Esophagus mucosa (tissue), 1 donor: ENCODE measurements around the gene C18orf63. TPM values are rescaled to one million over a fixed set of nuclear protein-coding genes. Genes with fewer than 3 reads are reported as not detected.

Source experiments
- ATAC-seq: fragments of 200-7000 bp; cut with Tn5 transposase; one replicate; pipeline ENCODE4 v1.9.1; 2020
- total RNA-seq: library from RNA; stranded (reverse); gene quantifications from one replicate; pipeline ENCODE4 v1.2.4, GENCODE V29; 2023
- donor health status: DM: yes; HTN: yes; CAD: no.

Gene C18orf63
- total RNA-seq, 1 donor from 2014 or later: not detected

DNA sequence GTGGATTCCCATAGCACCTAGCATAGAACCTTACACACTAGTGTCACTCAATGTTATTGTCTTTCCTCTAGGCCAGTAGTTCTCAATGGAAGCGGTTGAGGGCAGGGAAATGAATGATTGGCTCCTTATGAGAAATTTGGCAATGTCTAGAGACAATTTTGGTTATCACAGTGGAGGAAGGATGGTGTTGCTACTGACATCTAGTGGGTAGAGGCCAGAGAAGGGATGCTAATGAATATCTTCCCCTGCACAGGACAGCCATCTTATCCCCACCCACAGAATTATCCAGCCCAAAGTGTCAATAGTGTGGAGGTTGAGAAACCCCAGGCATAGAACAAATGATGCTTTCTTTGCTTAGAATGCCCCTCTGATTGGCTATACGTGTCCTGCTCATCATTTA lies 15.8 kb downstream of the C18orf63 start:
- no peak for ATAC-seq

DNA sequence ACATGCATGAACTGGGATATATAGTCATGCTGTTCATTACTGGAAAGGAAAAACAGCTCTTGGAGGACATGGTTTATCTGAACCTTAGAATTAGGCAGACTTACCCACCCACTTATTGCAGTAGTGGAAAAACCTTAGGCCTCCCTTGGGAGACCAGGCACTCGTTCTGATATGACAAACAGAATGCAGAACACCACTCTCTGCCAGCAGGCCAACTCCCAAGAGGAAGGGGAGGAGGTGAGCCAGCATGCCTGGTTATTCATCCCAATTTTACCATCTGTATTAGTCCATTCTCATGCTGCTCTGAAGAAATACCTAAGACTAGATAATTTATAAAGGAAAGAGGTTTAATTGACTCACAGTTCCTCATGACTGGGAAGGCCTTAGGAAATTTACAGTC lies 17.5 kb downstream of the C18orf63 start:
- ATAC-seq: no peak

DNA sequence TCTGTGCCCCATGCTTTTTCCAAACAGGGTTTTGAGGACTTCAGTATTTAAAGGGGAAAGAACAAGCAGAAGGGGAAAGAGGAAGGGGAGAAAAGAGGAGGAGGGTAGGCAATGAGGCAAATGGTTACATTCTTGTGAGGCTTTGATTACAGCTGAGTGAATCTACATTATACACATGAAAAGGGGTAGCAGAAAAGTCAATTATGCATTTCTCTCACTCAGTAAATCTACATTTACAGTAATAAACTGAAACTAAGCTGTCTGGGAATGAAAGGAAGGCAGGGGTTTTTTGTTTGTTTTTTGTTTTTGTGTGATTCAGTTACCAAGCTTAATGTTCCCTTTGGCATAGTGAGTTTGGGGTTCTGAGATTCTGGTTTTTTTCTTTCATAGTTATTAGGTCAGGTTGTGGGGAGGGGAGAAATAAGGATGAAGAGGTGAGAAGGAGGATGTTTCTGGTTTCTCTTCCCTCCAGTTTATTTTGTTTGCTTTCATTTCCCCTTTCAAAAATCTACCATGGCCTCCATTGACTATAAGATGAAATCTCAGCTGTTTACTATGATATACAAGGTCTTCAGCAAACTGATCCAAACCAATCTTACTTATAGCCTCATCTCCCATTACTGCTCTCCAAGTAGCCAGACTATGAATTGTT lies 18.7 kb downstream of the C18orf63 start:
- no peak for ATAC-seq

DNA sequence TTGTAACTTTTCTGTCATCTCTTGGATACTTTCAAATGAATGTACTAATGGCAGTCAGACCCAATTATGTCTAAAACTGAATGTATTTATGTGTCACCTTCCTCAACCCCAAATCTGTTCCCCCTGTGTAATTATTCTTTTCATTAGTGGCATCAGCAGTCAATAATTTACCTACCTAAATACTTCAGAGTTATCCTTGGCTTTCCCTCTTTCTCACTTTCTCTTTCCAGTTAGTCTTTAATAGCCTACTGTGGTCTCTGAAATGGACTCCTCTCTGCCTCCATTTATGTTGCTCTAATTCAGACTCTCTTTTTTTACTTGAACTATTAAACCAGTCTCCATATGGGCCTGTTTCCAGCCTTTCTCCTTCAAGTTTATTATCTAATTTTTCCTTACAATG lies 21.0 kb downstream of the C18orf63 start:
- no peak for ATAC-seq

DNA sequence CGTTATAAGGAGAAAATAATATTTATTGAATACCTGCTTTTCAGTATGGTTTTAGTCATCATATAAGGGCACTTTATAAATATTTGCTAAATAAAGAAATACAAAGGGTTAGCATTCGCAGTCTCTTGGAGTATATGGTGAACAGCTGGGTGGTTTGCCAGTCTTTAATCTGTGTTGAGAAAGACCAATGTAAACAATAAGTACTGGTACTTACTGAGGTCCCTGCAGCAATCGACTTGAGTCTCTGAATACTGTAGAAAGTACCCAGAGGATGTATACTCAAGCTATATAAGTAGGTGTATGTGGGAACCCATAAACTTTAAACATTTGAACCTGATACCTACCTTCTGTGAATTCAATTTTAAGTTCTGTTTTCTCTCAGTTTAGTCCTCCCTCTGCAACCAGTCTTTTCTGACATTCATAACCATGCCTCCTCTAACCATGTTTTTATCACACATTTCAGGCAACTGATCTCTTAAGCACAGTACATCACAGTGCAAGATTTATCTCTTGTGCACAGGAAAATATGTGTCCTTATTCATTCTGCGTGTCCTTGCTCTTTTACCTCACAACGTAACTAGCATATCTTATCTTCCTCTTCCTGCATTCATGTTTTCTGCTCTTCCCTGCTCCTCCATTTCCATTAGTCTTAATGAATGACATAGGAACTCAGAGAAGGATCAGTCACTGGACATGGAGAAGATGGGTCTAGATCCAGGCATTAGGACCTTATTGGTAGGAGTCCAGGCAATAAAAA lies 21.7 kb downstream of the C18orf63 start:
- ATAC-seq: no peak

DNA sequence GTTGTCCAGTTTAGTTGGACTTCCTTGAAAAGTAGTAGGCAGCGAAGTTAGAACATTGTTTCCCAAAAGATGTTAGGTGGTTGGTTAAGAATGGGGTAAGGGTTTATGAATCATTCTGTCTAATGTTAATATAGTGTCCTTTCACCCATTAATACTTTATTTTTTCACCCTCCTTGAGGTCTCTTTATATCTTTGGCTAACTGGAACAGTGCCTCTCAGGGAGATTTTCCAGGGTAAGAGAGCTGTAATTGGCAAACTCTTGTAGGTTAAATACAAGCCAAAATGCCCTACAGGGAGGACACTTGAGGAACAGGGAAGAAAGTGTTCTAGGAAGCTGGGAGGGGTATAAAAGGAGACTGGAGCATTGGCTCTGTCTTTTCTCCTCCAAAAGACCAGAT lies 22.3 kb downstream of the C18orf63 start:
- ATAC-seq: no peak

DNA sequence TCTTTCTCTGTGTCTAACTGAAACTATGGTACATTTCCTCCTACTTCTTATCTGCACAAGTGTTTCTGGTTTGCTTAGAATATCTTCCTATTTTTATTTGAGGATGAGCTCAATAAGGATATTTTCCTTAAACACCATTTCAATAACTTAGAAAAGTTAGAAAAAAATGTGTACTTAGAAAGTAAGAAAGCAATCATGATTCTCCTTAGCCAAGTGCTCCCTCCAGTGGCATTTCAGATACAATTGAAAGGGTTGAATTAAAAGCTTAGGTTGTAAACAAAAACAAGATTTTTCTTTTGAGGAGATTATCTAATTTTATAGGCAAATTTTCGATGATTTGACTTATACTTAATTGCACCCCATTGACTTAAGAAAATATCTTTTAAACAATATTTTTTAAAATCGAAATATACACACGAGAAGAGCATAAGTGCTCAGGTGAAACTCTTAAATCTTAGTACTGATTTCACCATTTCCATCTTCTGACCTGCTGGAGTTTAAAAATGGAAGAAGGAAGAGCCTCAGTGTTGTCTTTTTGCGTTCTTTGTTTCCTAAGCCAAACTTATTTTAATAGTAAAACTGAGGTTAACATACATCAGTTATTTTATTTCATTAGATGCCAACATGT lies 26.9 kb downstream of the C18orf63 start:
- no peak for ATAC-seq

DNA sequence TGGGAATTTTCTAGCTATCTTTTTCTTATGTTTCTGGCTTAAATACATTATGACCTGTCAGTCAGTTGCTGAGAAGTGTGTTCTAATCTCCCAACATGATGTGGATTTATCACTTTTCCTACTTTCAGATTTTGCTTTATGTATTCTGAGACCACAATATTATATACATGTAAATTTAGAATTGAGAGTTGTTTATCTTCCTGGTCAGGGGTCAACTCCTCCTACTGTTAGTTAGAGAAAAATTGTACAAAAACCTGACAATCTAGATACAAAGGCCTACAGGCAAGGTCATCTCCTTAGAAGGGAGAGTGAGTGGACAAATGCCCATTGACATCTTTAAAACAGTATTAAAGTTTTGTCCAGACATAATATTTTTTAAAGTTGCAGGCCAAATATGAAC lies 30.6 kb downstream of the C18orf63 start:
- ATAC-seq: no peak

DNA sequence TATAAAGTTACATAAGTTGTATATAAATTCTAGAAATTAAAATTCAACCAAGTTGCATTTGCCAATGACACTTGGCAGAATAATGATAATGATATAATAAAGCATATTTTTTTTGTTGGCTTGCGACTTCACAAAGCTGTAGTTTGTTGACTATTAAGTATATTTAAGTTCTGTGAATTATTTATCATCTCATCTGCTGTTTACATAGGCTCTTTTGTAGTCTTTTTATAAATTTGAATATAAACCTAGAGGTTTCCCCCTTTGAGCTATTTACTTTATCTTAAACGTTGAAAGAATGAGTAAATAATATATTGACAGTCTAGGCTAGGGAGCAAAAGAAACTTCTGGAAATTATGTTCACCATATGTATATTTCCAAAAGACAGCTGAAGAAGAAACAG lies 32.9 kb downstream of the C18orf63 start:
- no peak for ATAC-seq

DNA sequence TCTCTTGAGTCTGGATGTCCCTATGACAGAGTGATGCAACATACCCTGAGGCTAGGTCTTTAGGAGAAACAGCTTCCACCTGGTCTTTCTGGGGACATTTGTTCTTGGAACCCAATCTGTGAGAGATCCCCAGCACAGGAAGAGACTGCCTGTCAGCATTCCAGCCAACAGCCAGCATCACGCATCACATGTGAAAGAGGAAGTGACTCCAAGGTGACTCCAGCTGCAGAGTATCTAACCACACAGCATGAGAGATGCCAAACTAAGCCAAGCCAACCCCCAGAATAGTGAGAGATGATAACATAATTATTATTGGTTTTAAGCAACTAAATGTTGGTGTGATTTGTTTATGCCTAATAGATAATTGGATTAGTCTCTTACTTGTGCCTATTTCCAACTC lies 35.7 kb downstream of the C18orf63 start:
- no peak for ATAC-seq

DNA sequence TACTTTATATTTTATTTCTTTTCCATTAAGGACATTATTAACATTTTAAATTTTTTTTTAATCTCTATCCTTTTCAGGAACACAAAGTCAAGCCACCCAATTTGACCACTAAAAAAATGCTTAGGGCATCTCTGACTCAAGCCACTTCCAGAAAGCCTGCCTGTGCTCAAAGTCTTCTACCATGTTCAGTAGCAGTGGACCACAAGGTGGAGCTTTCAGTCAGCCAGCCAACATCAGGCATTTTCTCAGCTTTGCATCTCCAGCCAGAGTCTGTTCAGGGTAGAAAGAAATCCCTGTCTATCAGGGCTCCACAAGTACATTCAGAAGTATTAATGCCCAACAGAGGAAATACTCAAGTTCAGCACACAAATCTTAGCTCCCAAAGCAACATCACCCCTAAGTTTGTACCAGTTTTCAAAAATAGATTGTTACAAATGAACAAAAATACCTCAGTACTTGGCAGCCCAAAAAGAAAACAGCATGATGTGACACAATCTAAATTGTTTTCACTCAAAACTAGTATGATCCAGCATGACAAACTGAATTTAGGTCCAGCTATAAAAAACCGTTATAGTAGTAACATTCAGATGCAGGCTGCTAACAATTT lies 37.6 kb downstream of the C18orf63 start:
- ATAC-seq: peak; percentile 72

DNA sequence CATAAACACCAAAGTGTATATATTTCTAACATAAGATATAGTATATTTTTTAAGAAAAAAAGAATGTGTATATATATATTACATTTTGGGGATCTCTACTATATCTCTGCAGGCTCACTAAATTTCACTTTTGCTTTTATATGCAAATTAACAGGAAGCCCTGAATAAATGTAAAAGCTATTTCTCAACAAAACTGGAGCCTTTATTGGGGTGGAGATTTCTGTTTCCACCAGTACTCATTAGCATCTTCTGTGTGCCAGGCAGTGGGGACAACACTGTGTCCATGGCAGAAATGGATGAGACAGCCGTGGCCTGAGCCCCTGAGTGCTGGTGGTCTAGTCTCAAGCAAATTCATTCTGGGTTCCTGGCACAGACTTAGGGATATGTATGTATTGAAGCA lies 41.3 kb downstream of the C18orf63 start:
- no peak for ATAC-seq

DNA sequence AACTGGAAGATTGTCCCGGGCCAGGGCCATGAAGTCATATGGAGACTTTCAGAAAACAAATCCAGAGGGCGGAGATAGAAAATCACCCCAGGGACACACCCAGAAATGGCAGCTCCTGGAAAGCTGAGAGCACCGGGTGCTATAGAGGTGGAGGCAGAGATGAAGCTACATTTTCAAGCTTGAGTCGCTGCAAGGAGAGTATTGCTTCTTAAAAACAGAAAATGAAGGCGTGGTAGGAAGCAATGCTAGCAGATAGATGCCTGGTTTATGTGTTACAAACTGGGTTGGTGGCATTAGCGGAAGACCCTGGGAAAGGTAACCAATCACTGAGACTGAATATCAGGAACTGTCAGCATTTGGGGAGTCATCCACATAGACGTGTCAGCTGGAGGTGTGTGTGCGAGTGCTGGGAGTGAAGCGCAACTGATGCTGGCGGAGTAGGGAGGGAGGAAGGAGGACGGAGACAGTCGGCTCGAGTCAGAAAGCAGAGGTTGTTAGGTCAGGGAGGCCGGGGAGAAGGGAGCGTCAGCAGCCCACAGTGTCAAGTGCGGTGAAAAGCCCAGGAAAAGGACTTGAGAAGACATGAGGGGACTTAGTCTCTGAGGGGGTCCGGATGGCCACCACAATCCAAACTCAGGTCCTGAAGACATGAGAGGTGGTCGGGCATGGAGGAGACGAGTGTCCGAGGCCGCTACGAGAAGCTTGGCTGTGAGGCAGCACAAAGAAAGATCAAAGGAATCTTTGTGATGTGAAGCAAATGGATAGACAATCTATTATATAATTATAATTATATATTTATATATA lies 45.4 kb downstream of the C18orf63 start:
- ATAC-seq: no peak

DNA sequence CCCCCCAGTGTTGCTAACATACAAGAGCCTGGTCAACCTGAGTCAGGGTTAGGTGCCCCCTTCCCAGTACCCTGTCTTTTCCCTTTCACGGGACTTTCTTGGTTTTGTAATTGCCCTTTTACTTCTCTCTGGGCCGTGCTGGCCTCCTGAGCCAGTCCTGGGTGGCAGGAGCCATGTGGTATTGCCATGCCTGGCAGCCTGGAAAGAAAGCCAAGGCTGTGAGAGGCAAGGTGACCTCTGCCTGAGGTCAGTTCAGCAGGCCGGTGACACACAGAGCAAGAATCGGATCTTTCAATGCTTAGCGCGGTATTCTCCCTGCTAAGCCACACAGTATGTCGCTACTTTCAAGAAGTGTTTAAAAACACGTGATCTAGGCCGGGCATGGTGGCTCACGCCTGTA lies 52.3 kb downstream of the C18orf63 start:
- no peak for ATAC-seq

DNA sequence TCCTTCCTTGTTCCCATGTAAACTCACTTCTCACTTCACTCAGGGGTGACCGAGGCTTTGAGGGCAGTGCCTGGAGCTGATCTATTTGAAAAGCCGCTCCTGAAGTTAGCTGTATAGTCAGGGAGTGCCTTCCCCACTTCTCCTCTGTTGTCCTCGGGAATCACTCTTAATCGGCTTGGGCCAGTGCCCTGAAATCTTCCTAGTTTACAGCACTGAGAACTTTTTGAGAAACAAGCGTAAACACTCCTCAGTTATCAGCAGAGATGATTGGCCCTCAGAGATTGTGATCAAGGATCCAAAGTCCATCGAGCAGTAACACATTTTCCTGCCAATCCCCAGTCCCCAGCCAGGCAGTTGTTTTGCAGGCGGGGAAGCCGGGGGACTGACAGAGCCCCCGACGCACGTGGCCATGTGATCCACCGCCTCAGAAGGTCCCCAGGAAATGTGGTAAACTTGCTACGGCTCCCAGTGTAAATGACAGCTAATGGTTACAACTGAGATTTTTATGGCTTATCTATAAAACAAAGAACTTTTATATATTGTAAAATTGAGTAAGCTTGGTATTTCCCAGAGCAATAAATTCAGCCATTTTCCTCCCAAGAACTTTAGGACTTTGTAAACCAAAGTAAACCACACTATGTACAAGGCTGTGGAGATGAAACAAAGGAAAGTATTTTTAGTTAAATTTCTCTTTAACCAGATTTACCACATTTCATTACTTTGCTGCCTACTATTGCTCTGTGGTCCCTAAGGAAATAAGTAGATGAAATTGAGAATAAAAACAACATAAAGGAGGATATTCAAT lies 53.5 kb downstream of the C18orf63 start:
- no peak for ATAC-seq

DNA sequence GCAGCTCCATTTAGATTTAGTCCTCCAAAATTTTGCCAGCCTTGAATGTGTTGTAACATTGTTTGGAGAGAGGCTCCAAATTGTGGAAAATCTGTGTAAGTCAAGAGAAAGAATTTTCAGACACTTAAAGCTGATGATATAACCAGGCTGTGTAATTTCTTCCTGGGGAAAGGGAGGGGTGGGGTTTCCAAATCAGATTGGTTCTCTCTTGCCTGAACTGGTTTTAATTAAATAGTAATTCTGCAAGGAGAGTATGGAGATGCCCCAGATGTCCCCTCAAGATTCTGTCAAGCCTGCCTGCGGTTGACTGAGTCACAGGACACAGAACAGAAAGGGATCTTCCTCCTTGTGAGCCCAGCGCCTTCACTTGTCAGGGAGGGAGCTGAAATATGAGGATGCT lies 54.5 kb downstream of the C18orf63 start:
- ATAC-seq: no peak

DNA sequence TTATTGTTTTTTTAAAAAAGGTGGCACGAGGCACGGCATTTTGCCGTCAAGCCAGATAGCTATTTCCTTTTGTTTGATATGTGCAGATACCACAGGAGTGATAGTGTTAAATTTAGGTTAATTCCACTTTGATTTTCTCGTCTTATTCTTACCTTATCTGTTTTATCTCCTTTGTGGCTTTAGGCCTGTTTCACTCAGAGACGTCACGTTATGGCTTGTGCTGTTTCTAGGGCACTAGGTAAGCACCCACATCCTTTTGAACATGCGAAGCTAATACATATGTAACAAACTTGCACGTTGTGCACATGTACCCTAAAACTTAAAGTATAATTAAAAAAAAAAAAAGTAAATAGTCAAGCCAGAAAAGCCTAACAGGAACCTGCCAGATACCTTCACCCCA lies 57.8 kb downstream of the C18orf63 start:
- ATAC-seq: no peak

DNA sequence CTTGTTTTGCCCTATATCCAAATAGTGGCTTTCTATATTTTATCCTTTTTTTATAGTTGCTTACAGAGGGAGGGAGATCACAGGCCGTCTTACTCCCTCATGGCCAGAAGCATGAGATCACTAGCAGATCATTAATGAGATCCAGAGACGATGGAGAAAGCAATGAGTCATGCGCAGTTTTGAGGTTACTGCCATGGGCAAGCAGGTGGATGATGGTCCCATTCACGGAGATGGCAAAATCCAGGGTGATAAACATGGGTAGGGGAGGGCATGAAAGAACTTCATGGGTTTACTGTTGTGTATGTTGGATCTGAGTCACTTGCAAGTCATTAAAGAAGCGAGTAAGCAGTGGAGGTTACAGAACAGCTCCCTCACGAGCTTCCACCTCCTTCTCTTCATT lies 60.4 kb downstream of the C18orf63 start:
- ATAC-seq: no peak

DNA sequence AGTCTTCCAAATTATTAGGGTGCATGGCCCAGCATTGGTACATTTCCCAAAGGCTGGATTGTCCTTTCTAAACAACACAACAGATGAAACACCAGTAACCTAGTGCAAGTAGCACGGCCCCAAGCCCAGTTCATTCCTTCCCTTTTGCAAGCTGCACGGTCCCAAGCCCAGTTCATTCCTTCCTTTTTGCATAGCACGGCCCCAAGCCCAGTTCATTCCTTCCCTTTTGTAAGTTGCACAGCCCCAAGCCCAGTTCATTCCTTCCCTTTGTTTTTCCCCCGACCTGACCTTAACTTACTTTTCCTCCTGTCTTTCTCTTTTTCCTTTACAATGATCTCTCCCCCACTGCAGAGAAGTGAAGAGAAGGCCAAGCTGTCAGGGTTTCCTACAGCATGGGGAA lies 60.9 kb downstream of the C18orf63 start:
- no peak for ATAC-seq

DNA sequence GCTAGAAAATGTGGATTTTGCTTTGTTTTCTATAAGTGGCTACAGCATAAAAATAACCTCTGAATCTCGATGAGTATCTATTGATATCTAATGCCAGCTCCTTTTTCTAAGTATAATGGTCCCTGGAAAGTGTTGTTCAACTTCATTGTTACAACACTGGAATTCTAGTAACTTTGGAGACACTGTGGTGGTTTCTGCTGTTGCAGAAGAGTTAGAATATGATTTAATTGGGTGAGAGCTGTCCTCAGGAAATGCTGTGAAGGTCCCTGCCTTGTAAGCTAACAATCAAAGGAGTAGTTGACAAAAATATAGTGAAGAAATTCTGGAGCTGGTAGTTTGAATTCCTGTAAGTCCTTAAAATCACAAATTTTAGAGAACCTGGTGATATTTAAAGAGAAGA lies 62.1 kb downstream of the C18orf63 start:
- no peak for ATAC-seq

DNA sequence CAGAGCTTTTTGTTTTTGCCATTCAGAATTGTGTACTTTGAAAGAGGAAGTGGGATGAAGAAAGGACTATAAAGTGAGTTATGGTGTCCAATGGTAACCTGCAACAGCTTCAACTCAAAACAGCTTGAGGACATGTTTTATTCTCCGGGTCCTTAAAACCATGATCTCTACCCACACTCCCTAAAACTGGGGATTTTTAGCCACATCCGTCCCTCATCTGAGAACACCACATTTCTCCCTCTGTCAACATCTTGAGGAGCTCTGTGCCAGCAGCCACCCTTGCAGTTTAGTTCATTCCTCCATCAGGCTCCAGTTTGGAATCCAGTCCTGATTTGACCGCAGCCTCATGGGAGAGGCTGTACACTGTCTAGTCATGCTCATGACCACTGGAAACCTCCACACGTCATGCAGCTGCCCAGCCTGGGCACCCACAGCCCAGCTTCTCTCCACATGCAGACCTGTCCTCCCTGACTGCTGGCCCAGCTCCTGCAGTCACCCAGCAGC lies 62.6 kb downstream of the C18orf63 start:
- no peak for ATAC-seq

DNA sequence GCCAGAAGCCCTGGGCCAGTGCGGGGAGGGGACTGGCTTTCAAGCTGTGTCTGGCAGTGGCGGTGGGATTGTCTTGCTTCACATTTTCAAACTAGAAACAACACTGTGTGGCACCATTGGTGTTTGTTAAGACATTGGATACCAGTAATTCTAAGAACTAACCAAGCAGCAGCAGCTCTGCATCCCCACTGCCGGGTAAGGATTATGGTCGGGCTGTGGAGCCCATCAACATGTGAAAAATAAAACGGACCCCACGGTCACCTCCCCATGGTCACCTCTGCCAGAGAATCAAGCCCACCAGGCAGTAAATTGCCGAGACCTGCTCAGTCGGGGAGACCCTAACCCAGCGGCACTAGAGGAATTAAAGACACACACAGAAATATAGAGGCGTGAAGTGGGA lies 65.3 kb downstream of the C18orf63 start:
- ATAC-seq: no peak
